Measurements from ENCODE around the gene MEI1. TPM values are rescaled to one million over a fixed set of nuclear protein-coding genes. Genes with fewer than 3 reads are reported as not detected.

MEI1 gene
- total RNA-seq, 1 experiment from 2014 or later, result 0.20 TPM

DNA sequence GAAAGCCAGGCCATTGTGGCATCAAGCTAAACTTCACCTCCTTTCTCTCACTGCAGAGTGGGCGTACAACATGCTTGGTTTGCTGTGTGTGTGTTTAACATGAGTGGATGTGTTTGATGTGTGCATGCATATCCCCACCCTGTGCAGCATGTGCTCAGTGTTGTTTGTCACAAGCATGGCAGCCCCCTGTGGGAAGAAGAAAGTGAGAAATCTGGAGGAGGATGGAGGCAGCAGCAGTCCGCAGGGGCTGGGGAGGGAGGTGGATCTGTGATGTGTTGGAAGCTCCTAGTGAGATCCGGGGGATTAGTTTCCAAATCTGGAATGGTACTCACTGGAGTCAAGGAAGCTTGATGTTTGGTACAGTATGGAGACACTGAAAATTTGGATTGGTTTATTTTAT lies 77.1 kb downstream of the MEI1 start:
- Mint-ChIP-seq H3K9me3 (no peaks in the 10 kb centered on the region), H3K27me3 (ENCODE audit: low read depth) (peaks cover 13% of the 10 kb centered on the region), H3K27ac (no peak overlapping the region), H3K4me1 (peaks cover 8 to 10% of the 10 kb centered on the region in 2 experiments; a peak in 3 of 4 replicates), H3K36me3 (ENCODE audit: insufficient read depth in 1 of 3, low read depth in 3 of 3) (no peaks in the 10 kb centered on the region), H3K4me3 (no peak overlapping the region)
- H3K18ac ChIP-seq (ENCODE audit: insufficient read length, low read depth, low read length), result no peak overlapping the region
- H3K79me2 ChIP-seq (ENCODE audit: insufficient read depth, low read length), result no peaks in the 10 kb centered on the region
- H2AFZ ChIP-seq (ENCODE audit: low read length), result no peak overlapping the region
- H3K79me1 ChIP-seq (ENCODE audit: insufficient read depth, low read depth, low read length, poor library complexity, severe bottlenecking), result no peaks in the 10 kb centered on the region
- H2BK15ac ChIP-seq (ENCODE audit: low read depth, low read length), result no peak overlapping the region
- H3K4me1 ChIP-seq (ENCODE audit: insufficient read depth, low read length), result no peaks in the 10 kb centered on the region; the same call in 1 of the 2 replicates
- H2BK20ac ChIP-seq (ENCODE audit: low read depth, low read length, poor library complexity, severe bottlenecking), result no peak overlapping the region
- H3K56ac ChIP-seq (ENCODE audit: insufficient read length, low read depth, low read length), result no peak overlapping the region
- H2BK120ac ChIP-seq (ENCODE audit: low read depth, low read length, poor library complexity, severe bottlenecking), result no peak overlapping the region
- H4K20me1 ChIP-seq (ENCODE audit: control insufficient read depth, insufficient read depth, insufficient read length), result no peaks in the 10 kb centered on the region
- no CpG with 5 or more reads among the region's 3 CpGs for WGBS (ENCODE audit: extremely low coverage, insufficient read length, low lambda C conversion rate)
- H3K23me2 ChIP-seq (ENCODE audit: insufficient read length, low read depth, low read length, poor library complexity, severe bottlenecking), result no peaks in the 10 kb centered on the region
- no peak overlapping the region for H3K4me2 ChIP-seq (ENCODE audit: insufficient read depth, insufficient read length, low read length)
- no peaks in the 10 kb centered on the region for H3K27me3 ChIP-seq (ENCODE audit: insufficient read depth, low read length)
- no peak overlapping the region for H2BK5ac ChIP-seq (ENCODE audit: insufficient read length, low read length)
- no peak overlapping the region for H4K8ac ChIP-seq (replicated peaks; ENCODE audit: insufficient read length, low read depth, low read length)
- H3K14ac ChIP-seq (ENCODE audit: insufficient read depth, low read length), result no peak overlapping the region
- H3K23ac ChIP-seq (ENCODE audit: insufficient read length, low read depth, low read length), result no peak overlapping the region
- no peak overlapping the region for H3T11ph ChIP-seq (ENCODE audit: low read length)
- no peak overlapping the region for H3K4ac ChIP-seq (ENCODE audit: low read depth, low read length)
- H4K5ac ChIP-seq (ENCODE audit: insufficient read length, low read depth, low read length), result no peak overlapping the region
- no peak for DNase-seq
- no peak overlapping the region for H3K9ac ChIP-seq (ENCODE audit: extremely low read depth, insufficient read length, low read length)
- H4K91ac ChIP-seq (ENCODE audit: insufficient read length, low read depth, low read length), result no peak overlapping the region
- no peak overlapping the region for H3K27ac ChIP-seq (ENCODE audit: insufficient read length, low read depth, low read length)
- no peak for TF ChIP-seq CTCF (conservative IDR thresholded peaks at IDR 0.05)
- H3K9me3 ChIP-seq (ENCODE audit: control insufficient read depth, low read depth, low read length), result no peaks in the 10 kb centered on the region
- no peak overlapping the region for H2AK5ac ChIP-seq (ENCODE audit: insufficient read length, low read length)
- H2BK12ac ChIP-seq (ENCODE audit: insufficient read length, low read depth, low read length), result no peak overlapping the region

All from H9 (cell line).